ENCODE results near the gene SLC44A1. TPM values are rescaled to one million over a fixed set of nuclear protein-coding genes. Genes with fewer than 3 reads are reported as not detected.

SLC44A1 gene
- total RNA-seq, 2 donors from 2014 or later = 22.2 to 27.1 TPM

DNA sequence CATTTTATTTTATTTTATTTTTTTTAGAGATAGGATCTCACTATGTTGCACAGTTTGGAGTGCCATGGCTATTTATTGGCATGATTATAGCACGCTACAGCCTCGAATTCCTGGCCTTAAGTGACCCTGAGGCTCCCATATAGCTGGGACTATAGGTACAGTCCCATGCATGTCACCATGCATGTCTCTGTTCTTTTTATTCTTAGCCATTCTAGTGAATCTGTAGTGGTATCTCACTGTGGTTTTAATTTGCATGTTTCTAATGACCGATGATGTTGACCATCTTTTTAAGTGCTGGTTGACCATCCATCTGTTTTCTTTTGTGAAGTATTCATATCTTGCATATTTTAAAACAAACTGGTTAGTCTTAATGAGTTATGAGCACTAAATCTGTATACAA, 76.1 kb downstream of the SLC44A1 start:
- Histone ChIP-seq H3K27ac (no peak overlapping the region), H3K4me1 (replicated peaks) (no peaks in the 10 kb centered on the region), H3K27me3 (replicated peaks; ENCODE audit: insufficient read depth) (no peaks in the 10 kb centered on the region), H3K36me3 (no peaks in the 10 kb centered on the region), H3K9me3 (no peaks in the 10 kb centered on the region), H3K4me3 (no peak overlapping the region)
- DNase-seq (ENCODE audit: low spot score) = no peak
- no peak for TF ChIP-seq POLR2A (IDR thresholded peaks at IDR 0.05)
- no peak for TF ChIP-seq POLR2AphosphoS5 (IDR thresholded peaks at IDR 0.05)
- TF ChIP-seq, protein P1, sequence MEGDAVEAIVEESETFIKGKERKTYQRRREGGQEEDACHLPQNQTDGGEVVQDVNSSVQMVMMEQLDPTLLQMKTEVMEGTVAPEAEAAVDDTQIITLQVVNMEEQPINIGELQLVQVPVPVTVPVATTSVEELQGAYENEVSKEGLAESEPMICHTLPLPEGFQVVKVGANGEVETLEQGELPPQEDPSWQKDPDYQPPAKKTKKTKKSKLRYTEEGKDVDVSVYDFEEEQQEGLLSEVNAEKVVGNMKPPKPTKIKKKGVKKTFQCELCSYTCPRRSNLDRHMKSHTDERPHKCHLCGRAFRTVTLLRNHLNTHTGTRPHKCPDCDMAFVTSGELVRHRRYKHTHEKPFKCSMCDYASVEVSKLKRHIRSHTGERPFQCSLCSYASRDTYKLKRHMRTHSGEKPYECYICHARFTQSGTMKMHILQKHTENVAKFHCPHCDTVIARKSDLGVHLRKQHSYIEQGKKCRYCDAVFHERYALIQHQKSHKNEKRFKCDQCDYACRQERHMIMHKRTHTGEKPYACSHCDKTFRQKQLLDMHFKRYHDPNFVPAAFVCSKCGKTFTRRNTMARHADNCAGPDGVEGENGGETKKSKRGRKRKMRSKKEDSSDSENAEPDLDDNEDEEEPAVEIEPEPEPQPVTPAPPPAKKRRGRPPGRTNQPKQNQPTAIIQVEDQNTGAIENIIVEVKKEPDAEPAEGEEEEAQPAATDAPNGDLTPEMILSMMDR (IDR thresholded peaks at IDR 0.05) = no peak
- intact Hi-C loops (cut with DNase I) = no loop called here
- 81% methylated on average over 3 of the region's 3 CpGs for WGBS

DNA sequence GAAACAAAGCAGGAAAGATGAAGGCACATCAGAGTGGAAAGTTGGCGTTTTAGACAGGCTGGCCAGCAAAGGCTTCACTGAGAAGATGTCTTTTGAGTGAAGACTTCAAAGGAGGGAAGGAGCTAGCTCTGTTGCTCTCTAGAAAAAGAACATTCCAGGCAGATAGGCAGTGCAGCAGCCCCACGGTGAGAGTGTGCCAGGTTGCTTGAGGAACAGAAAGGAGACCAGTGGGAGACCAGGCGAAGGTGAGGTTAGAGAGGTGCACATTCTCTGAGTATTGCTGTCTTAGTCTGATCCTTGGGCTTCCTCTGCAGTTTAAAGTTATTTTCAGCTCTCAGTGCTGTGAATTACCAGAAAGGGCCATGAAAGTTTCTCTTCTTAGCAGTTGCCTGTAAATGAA, 83.8 kb downstream of the SLC44A1 start:
- WGBS = 86% methylated on average over 3 of the region's 3 CpGs
- TF ChIP-seq POLR2A (IDR thresholded peaks at IDR 0.05) (no peak), POLR2AphosphoS5 (IDR thresholded peaks at IDR 0.05) (no peak)
- TF ChIP-seq, protein P1 (IDR thresholded peaks at IDR 0.05) = no peak
- DNase-seq (ENCODE audit: low spot score) = no peak
- no peaks in the 10 kb centered on the region for H3K9me3 ChIP-seq
- no peak overlapping the region for H3K4me3 ChIP-seq
- no peaks in the 10 kb centered on the region for H3K4me1 ChIP-seq (replicated peaks)
- H3K36me3 ChIP-seq = no peaks in the 10 kb centered on the region
- intact Hi-C loops (cut with DNase I) = no loop called here
- no peaks in the 10 kb centered on the region for H3K27me3 ChIP-seq (replicated peaks; ENCODE audit: insufficient read depth)
- no peak overlapping the region for H3K27ac ChIP-seq

DNA sequence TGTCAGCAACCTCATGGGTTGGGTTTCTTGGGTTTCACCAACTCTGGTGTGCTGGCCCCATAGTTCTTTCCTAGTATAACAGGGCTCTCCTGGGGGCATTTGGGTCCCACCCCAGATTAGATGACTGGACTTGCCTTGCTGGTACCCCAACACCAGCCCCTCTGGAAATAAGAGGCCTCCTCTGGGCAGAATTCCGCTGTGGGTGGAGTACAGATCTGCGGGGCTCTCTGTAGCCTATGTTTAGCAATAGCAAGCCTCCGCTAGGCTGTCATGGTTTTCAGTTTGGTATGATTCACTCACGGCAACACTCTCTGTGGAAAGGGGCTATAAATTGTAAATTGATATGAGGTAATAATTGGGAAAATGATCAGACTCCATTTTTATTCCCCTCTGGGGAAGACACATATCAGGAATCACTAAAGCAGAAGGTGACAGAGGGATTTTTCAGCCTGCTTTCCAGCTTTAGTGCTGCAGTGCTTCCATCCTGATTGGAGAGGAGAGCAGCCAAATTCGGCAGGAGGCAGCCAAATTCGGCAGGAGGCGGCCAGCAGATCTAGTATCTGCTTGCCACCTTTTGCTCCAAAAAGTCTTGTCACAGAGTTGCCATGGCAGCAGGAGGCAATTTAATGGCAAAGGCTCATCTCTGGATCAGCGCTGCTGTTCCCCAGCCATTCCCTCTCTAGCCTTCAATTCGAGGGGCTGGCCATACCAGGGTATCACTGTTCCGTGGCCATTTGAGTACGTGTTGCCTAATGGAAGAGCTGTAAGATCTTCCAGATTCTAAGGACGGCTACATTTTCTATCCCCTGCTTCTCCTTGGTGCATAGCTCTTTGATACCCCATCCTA, 84.6 kb downstream of the SLC44A1 start:
- intact Hi-C loops (cut with DNase I) = no loop called here
- Histone ChIP-seq H3K4me3 (no peak overlapping the region), H3K36me3 (no peaks in the 10 kb centered on the region), H3K9me3 (no peaks in the 10 kb centered on the region), H3K27ac (no peak overlapping the region), H3K4me1 (replicated peaks) (no peaks in the 10 kb centered on the region), H3K27me3 (replicated peaks; ENCODE audit: insufficient read depth) (no peaks in the 10 kb centered on the region)
- TF ChIP-seq, protein P1 (IDR thresholded peaks at IDR 0.05) = no peak
- TF ChIP-seq POLR2AphosphoS5 (IDR thresholded peaks at IDR 0.05) (no peak), POLR2A (IDR thresholded peaks at IDR 0.05) (no peak)
- 88% methylated on average over 12 of the region's 12 CpGs for WGBS
- no peak for DNase-seq (ENCODE audit: low spot score)

DNA sequence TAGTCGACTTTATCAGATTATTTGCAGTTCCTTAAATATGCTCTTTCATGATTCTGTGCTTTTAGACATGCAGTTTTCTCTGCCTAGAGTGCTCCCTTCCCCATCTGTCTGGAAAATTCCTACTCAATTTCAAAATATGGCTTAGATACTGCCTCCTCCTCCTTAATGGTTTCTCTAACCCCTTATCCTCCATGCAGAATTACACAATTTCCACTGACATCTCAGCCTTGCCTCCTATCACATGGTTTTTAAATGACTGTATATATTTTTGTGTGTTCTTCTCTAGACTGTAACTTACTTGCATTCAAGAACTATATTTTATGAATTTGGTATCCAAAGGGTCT, 85.2 kb downstream of the SLC44A1 start:
- 77% methylated on average over 1 of the region's 1 CpG for WGBS
- H3K27ac ChIP-seq = no peak overlapping the region
- TF ChIP-seq POLR2AphosphoS5 (IDR thresholded peaks at IDR 0.05) (no peak), POLR2A (IDR thresholded peaks at IDR 0.05) (no peak)
- TF ChIP-seq, protein P1 (IDR thresholded peaks at IDR 0.05) = no peak

DNA sequence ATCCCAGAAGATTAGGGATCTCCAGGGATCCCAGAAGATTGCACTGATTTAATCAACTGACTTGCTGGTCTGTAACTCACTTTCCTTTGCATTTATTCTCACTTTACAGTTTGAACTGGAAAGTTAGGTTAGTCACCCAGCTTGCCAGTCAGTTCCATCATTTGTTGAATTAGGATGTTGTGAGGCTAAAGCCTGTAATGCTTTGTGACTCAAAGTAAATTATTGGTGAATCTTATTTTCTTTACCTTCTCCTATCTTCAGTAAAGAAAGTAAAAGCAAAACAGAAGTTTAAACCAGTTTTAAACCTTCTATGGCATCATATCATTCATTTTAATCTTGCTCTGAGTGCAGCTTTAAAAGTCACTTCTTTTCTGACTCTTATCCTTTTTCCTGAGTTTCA, 85.8 kb downstream of the SLC44A1 start:
- Histone ChIP-seq H3K4me1 (replicated peaks) (no peaks in the 10 kb centered on the region), H3K27ac (no peak overlapping the region), H3K27me3 (replicated peaks; ENCODE audit: insufficient read depth) (no peaks in the 10 kb centered on the region), H3K36me3 (no peaks in the 10 kb centered on the region), H3K9me3 (no peaks in the 10 kb centered on the region), H3K4me3 (no peak overlapping the region)
- TF ChIP-seq, protein P1 (IDR thresholded peaks at IDR 0.05) = no peak
- TF ChIP-seq POLR2AphosphoS5 (IDR thresholded peaks at IDR 0.05) (no peak), POLR2A (IDR thresholded peaks at IDR 0.05) (no peak)
- DNase-seq (ENCODE audit: low spot score) = no peak
- intact Hi-C loops (cut with DNase I) = no loop called here

More for the DNA sequence above, 85.2 kb downstream of the SLC44A1 start:
- intact Hi-C loops (cut with DNase I) = no loop called here
- Histone ChIP-seq H3K36me3 (no peaks in the 10 kb centered on the region), H3K9me3 (no peaks in the 10 kb centered on the region), H3K4me1 (replicated peaks) (no peaks in the 10 kb centered on the region), H3K27me3 (replicated peaks; ENCODE audit: insufficient read depth) (no peaks in the 10 kb centered on the region), H3K4me3 (no peak overlapping the region)
- DNase-seq (ENCODE audit: low spot score) = no peak
